T-helper 2 cell treated with Interferon-gamma antibody and Interleukin-4, amounts not matched to agents 5 μg/mL and 100 μg/mL, for 36 hours (primary cell): Measurements from ENCODE around the gene RAD51B.
"Not testable (repeated sequence)": the region's sequence is repeated elsewhere in the genome, so short reads cannot be mapped to it uniquely, and the experiment has no call there.

Experiments
- DNase-seq: peaks from one replicate; pipeline ENCODE4 v3.0.0; 2021; ENCODE audit warnings: low spot score
- H3K27ac Mint-ChIP-seq: one replicate; pipeline ENCODE4 v1.8.0; 2021; ENCODE audit warnings: mild to moderate bottlenecking, mixed read lengths
- H3K27me3 Mint-ChIP-seq: one replicate; pipeline ENCODE4 v1.8.0; 2021; ENCODE audit warnings: low read depth, mixed read lengths
- H3K36me3 Mint-ChIP-seq: one replicate; pipeline ENCODE4 v1.8.0; 2021; ENCODE audit warnings: low read depth, mixed read lengths
- H3K4me1 Mint-ChIP-seq: one replicate; pipeline ENCODE4 v1.8.0; 2021; ENCODE audit warnings: low read depth, mixed read lengths
- H3K4me3 Mint-ChIP-seq: one replicate; pipeline ENCODE4 v1.8.0; 2022; ENCODE audit warnings: mild to moderate bottlenecking, moderate library complexity, mixed read lengths
- H3K9me3 Mint-ChIP-seq: one replicate; pipeline ENCODE4 v1.8.0; 2021; ENCODE audit warnings: mixed read lengths

RAD51B gene

GRCh38 chr14:68036202-68036601 is 216.6 kb downstream of the RAD51B start:
- H3K27me3 Mint-ChIP-seq: no peaks in the 10 kb centered on the region
- H3K36me3 Mint-ChIP-seq: no peaks in the 10 kb centered on the region
- no peak for DNase-seq
- H3K4me3 Mint-ChIP-seq: no peak overlapping the region
- no peaks in the 10 kb centered on the region for H3K4me1 Mint-ChIP-seq
- H3K9me3 Mint-ChIP-seq: no peaks in the 10 kb centered on the region
- no peak overlapping the region for H3K27ac Mint-ChIP-seq

- H3K27ac Mint-ChIP-seq: no peak overlapping the region
Observed at GRCh38 chr14:68039593-68039992, 220.0 kb downstream of the RAD51B start.

GRCh38 chr14:68040633-68041369 is 221.2 kb downstream of the RAD51B start:
- H3K27ac Mint-ChIP-seq: no peak overlapping the region
- no peak for DNase-seq
- H3K9me3 Mint-ChIP-seq: no peaks in the 10 kb centered on the region
- no peaks in the 10 kb centered on the region for H3K27me3 Mint-ChIP-seq
- no peak overlapping the region for H3K4me3 Mint-ChIP-seq
- no peaks in the 10 kb centered on the region for H3K4me1 Mint-ChIP-seq
- no peaks in the 10 kb centered on the region for H3K36me3 Mint-ChIP-seq

More at GRCh38 chr14:68039593-68039992, 220.0 kb downstream of the RAD51B start:
- H3K9me3 Mint-ChIP-seq: no peaks in the 10 kb centered on the region
- H3K36me3 Mint-ChIP-seq: no peaks in the 10 kb centered on the region
- H3K4me3 Mint-ChIP-seq: no peak overlapping the region
- no peaks in the 10 kb centered on the region for H3K27me3 Mint-ChIP-seq
- H3K4me1 Mint-ChIP-seq: no peaks in the 10 kb centered on the region
- DNase-seq: no peak

GRCh38 chr14:68041876-68042354 is 222.3 kb downstream of the RAD51B start:
- H3K36me3 Mint-ChIP-seq: no peaks in the 10 kb centered on the region
- no peaks in the 10 kb centered on the region for H3K4me1 Mint-ChIP-seq
- H3K4me3 Mint-ChIP-seq: no peak overlapping the region
- no peaks in the 10 kb centered on the region for H3K9me3 Mint-ChIP-seq
- no peak overlapping the region for H3K27ac Mint-ChIP-seq
- no peak for DNase-seq
- H3K27me3 Mint-ChIP-seq: no peaks in the 10 kb centered on the region

GRCh38 chr14:68042586-68043210 is 223.1 kb downstream of the RAD51B start:
- no peak overlapping the region for H3K27ac Mint-ChIP-seq
- no peak for DNase-seq
- no peaks in the 10 kb centered on the region for H3K9me3 Mint-ChIP-seq
- H3K4me1 Mint-ChIP-seq: no peaks in the 10 kb centered on the region
- no peaks in the 10 kb centered on the region for H3K27me3 Mint-ChIP-seq
- no peak overlapping the region for H3K4me3 Mint-ChIP-seq
- H3K36me3 Mint-ChIP-seq: no peaks in the 10 kb centered on the region

- Mint-ChIP-seq H3K27me3 (no peaks in the 10 kb centered on the region), H3K36me3 (no peaks in the 10 kb centered on the region), H3K27ac (no peak overlapping the region), H3K4me3 (no peak overlapping the region), H3K9me3 (no peaks in the 10 kb centered on the region), H3K4me1 (no peaks in the 10 kb centered on the region)
- no peak for DNase-seq
Observed at GRCh38 chr14:68043752-68044151, 224.2 kb downstream of the RAD51B start.

GRCh38 chr14:68047906-68048305 is 228.3 kb downstream of the RAD51B start:
- Mint-ChIP-seq H3K27me3 (no peaks in the 10 kb centered on the region), H3K4me3 (no peak overlapping the region), H3K9me3 (no peaks in the 10 kb centered on the region), H3K27ac (no peak overlapping the region), H3K36me3 (no peaks in the 10 kb centered on the region), H3K4me1 (no peaks in the 10 kb centered on the region)
- DNase-seq: no peak

- not testable (repeated sequence) for H3K27me3 Mint-ChIP-seq, H3K36me3 Mint-ChIP-seq, H3K4me1 Mint-ChIP-seq, H3K27ac Mint-ChIP-seq, H3K9me3 Mint-ChIP-seq, DNase-seq, H3K4me3 Mint-ChIP-seq
Observed at GRCh38 chr14:68048815-68049214, 229.2 kb downstream of the RAD51B start.

- no peaks in the 10 kb centered on the region for H3K36me3 Mint-ChIP-seq
- no peaks in the 10 kb centered on the region for H3K4me1 Mint-ChIP-seq
- no peak overlapping the region for H3K27ac Mint-ChIP-seq
- no peak overlapping the region for H3K4me3 Mint-ChIP-seq
- H3K27me3 Mint-ChIP-seq: no peaks in the 10 kb centered on the region
- H3K9me3 Mint-ChIP-seq: no peaks in the 10 kb centered on the region
- DNase-seq: no peak
Observed at GRCh38 chr14:68050177-68050576, 230.6 kb downstream of the RAD51B start.

GRCh38 chr14:68051146-68051545 is 231.6 kb downstream of the RAD51B start:
- Mint-ChIP-seq H3K36me3 (no peaks in the 10 kb centered on the region), H3K27me3 (no peaks in the 10 kb centered on the region), H3K4me3 (no peak overlapping the region), H3K4me1 (no peaks in the 10 kb centered on the region), H3K9me3 (no peaks in the 10 kb centered on the region), H3K27ac (no peak overlapping the region)
- no peak for DNase-seq

- no peaks in the 10 kb centered on the region for H3K27me3 Mint-ChIP-seq
- H3K27ac Mint-ChIP-seq: no peak overlapping the region
- peaks cover 4% of the 10 kb centered on the region for H3K36me3 Mint-ChIP-seq
- H3K9me3 Mint-ChIP-seq: peaks cover 18% of the 10 kb centered on the region
- no peak for DNase-seq
- H3K4me1 Mint-ChIP-seq: no peaks in the 10 kb centered on the region
- H3K4me3 Mint-ChIP-seq: no peak overlapping the region
Observed at GRCh38 chr14:68060198-68060597, 240.6 kb downstream of the RAD51B start.

- Mint-ChIP-seq H3K27ac (no peak overlapping the region), H3K4me1 (no peaks in the 10 kb centered on the region)
- no peak for DNase-seq
Observed at GRCh38 chr14:68062651-68063050, 243.1 kb downstream of the RAD51B start.

GRCh38 chr14:68065322-68065721 is 245.7 kb downstream of the RAD51B start:
- H3K36me3 Mint-ChIP-seq: peaks cover 4% of the 10 kb centered on the region
- H3K27me3 Mint-ChIP-seq: no peaks in the 10 kb centered on the region
- no peak overlapping the region for H3K27ac Mint-ChIP-seq
- no peak for DNase-seq
- H3K4me3 Mint-ChIP-seq: no peak overlapping the region
- no peaks in the 10 kb centered on the region for H3K4me1 Mint-ChIP-seq
- H3K9me3 Mint-ChIP-seq: peaks cover 23% of the 10 kb centered on the region

More at GRCh38 chr14:68062651-68063050, 243.1 kb downstream of the RAD51B start:
- H3K27me3 Mint-ChIP-seq: no peaks in the 10 kb centered on the region
- peaks cover 18% of the 10 kb centered on the region for H3K9me3 Mint-ChIP-seq
- H3K4me3 Mint-ChIP-seq: no peak overlapping the region
- H3K36me3 Mint-ChIP-seq: peaks cover 4% of the 10 kb centered on the region

GRCh38 chr14:68074765-68075381 is 255.3 kb downstream of the RAD51B start:
- H3K27ac Mint-ChIP-seq: no peak overlapping the region
- no peaks in the 10 kb centered on the region for H3K4me1 Mint-ChIP-seq
- peaks cover 38% of the 10 kb centered on the region for H3K9me3 Mint-ChIP-seq
- no peaks in the 10 kb centered on the region for H3K27me3 Mint-ChIP-seq
- no peak overlapping the region for H3K4me3 Mint-ChIP-seq
- DNase-seq: no peak
- H3K36me3 Mint-ChIP-seq: no peaks in the 10 kb centered on the region
